ENCODE results near the gene SLC22A2. TPM values are rescaled to one million over a fixed set of nuclear protein-coding genes. Genes with fewer than 3 reads are reported as not detected.

The SLC22A2 gene
- total and polyA plus RNA-seq, 9 of the 15 experiments (the other 6 are each of a cell fraction or from before 2014, with no cell fraction given) = not detected

- TF ChIP-seq PBX2 (CRISPR knock-in tag; IDR thresholded peaks at IDR 0.05; ENCODE audit: low read depth) (no peak), PBX2 (tag; conservative IDR thresholded peaks at IDR 0.05; ENCODE audit: low read depth) (no peak), ZNF133 (CRISPR knock-in tag; IDR thresholded peaks at IDR 0.05) (no peak), POLR2G (IDR thresholded peaks at IDR 0.05; ENCODE audit: low read depth, low read length) (no peak), ZFX (CRISPR knock-in tag; IDR thresholded peaks at IDR 0.05) (no peak), ZNF76 (CRISPR knock-in tag; IDR thresholded peaks at IDR 0.05; ENCODE audit: borderline replicate concordance) (no peak), TFAM (CRISPR knock-in tag; conservative IDR thresholded peaks at IDR 0.05) (no peak)
Measured at GRCh38 chr6:160270347-160270746, 11.7 kb upstream of the SLC22A2 start (continued).

- no peaks in the 10 kb centered on the region for H3K9me3 ChIP-seq (replicated peaks; ENCODE audit: control insufficient read depth, insufficient read depth, low read depth, low read length)
- CTCF ChIA-PET (ENCODE audit: low intra/inter-chr PET ratio) = no interaction called here
- in situ Hi-C loops (cut with MboI) = no loop called here
- no peak overlapping the region for H3K4me3 ChIP-seq
- TF ChIP-seq SREBF1 (IDR thresholded peaks at IDR 0.05; ENCODE audit: borderline replicate concordance, low read depth, low read length) = no peak
- no peak overlapping the region for H2AFZ ChIP-seq (ENCODE audit: low read depth, low read length)
- DNase-seq (ENCODE audit: extremely low read depth in 1 of 4, low spot score in 3 of 4) (no peak), FAIRE-seq (no peak), ATAC-seq (no peak)
- H4K20me1 ChIP-seq (replicated peaks; ENCODE audit: control insufficient read depth, insufficient read depth, low read length) = no peaks in the 10 kb centered on the region
- intact Hi-C loops (cut with micrococcal nuclease) = loop anchor here (5.0 to 10.0 kb wide), 3 partner anchors 132 to 405 kb away; no protein-coding TSS in a partner anchor
- H3K36me3 ChIP-seq (ENCODE audit: control insufficient read depth, insufficient read depth, low read length) = no peaks in the 10 kb centered on the region
- no peak overlapping the region for H3K27ac ChIP-seq (ENCODE audit: extremely low read depth, low read depth, low read length)
- POLR2A ChIA-PET = no interaction called here
- no peak overlapping the region for H3K4me2 ChIP-seq (ENCODE audit: insufficient read depth, low read length)
- peaks cover 4 to 24% of the 10 kb centered on the region in 2 experiments; a peak in 4 of 5 replicates for H3K27me3 ChIP-seq (ENCODE audit: control insufficient read depth in 2 of 2, insufficient read depth in 2 of 2, low read length in 2 of 2)
- no peaks in the 10 kb centered on the region for H3K9me1 ChIP-seq (ENCODE audit: control insufficient read depth, insufficient read depth, low read length)
- WGBS (ENCODE audit: insufficient coverage, low coverage, missing lambda C conversion rate) = 0% methylated on average over 3 of the region's 3 CpGs
- BruUV-seq (replicated peaks) = no TSS peak
- no peaks in the 10 kb centered on the region for H3K79me2 ChIP-seq (ENCODE audit: control insufficient read depth, insufficient read depth, low read length)
- no peaks in the 10 kb centered on the region for H3K4me1 ChIP-seq (replicated peaks in 1 of 2; ENCODE audit: control insufficient read depth in 2 of 2, insufficient read depth in 2 of 2, low read length in 2 of 2)
- no peak overlapping the region for H3K9ac ChIP-seq (ENCODE audit: insufficient read depth in 1 of 2, low read depth in 2 of 2, low read length in 2 of 2)
Measured at GRCh38 chr6:160269771-160270170, 11.2 kb upstream of the SLC22A2 start.

Data from K562 (cell line).